Adipose tissue (tissue), 3 donors: ENCODE results near the gene SUMF1. TPM values are rescaled to one million over a fixed set of nuclear protein-coding genes. Genes with fewer than 3 reads are reported as not detected.
"Not testable (repeated sequence)": the region's sequence is repeated elsewhere in the genome, so short reads cannot be mapped to it uniquely, and the experiment has no call there.

ENCODE experiments used
- H3K27ac ChIP-seq: one replicate; pipeline ENCODE4 v1.5.1; 2013; ENCODE audit warnings: low read depth, low read length
- WGBS, 3 donors: extraction: QIAGEN DNeasy Blood & Tissue Kit; methylation state at CpG; one replicate each; pipeline ENCODE4 v1.1.7; 2013; 5-methylcytosine and 5-hydroxymethylcytosine counted together
- polyA plus RNA-seq, 3 donors: library from polyadenylated mRNA; stranded (reverse); fragments of 200-250 nt; gene quantifications; one replicate each; pipeline ENCODE4 v1.2.3, GENCODE V29; 2013
- donor health status: healthy with polysubstance abuse.
- donor health status: Bipolar disorder and iron deficiency.
- donor health status: healthy.

SUMF1 gene
- polyA plus RNA-seq, 3 donors = 11.5 to 19.7 (median 16.5) TPM

GRCh38 chr3:4472312-4472711, 5.2 kb upstream of the SUMF1 start:
- 59 to 98% (median 90%) methylated on average over 2 of the region's 2 CpGs for WGBS, 3 donors
- H3K27ac ChIP-seq = no peak overlapping the region

- WGBS, 3 donors = 9 to 54% (median 52%) methylated on average over 1 of the region's 1 CpG
- no peak overlapping the region for H3K27ac ChIP-seq
Measured at GRCh38 chr3:4471907-4472306, 4.8 kb upstream of the SUMF1 start.

- H3K27ac ChIP-seq = no peak overlapping the region
- whole genome bisulfite sequencing, 3 donors = 56 to 65% (median 64%) methylated on average over 13 of the region's 13 CpGs
Measured at GRCh38 chr3:4467522-4467867, 426 bp upstream of the SUMF1 start.

GRCh38 chr3:4464576-4464975, 2.5 kb downstream of the SUMF1 start:
- H3K27ac ChIP-seq = no peak overlapping the region
- 67 to 85% (median 80%) methylated on average over 1 of the region's 1 CpG for WGBS, 3 donors

- WGBS, 3 donors = 73 to 83% (median 78%) methylated on average over 3 of the region's 3 CpGs
Measured at GRCh38 chr3:4462369-4463040, 4.6 kb downstream of the SUMF1 start.

GRCh38 chr3:4461468-4462090, 5.5 kb downstream of the SUMF1 start:
- no peak overlapping the region for H3K27ac ChIP-seq
- WGBS, 3 donors = 42 to 78% (median 72%) methylated on average over 2 of the region's 2 CpGs

More at GRCh38 chr3:4462369-4463040, 4.6 kb downstream of the SUMF1 start:
- no peak overlapping the region for H3K27ac ChIP-seq

DNA sequence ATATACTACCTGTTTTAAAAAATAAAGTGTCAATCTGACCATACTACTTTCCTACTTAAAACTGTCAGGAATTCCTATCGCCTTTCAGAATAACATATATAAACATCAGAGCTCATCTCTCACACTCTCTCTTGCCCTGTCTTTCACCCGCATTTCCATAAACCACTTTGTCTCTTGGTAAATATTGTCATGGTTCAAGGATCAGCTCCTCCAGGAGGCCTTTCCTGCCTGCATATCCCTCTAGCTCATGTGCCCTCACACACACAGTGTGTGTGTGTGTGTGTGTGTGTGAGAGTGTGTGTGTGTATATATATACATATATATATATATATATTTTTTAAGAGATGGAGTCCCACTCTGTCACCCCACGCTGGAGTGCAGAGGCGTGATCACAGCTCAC, 6.7 kb downstream of the SUMF1 start:
- WGBS, 3 donors = 90 to 93% (median 91%) methylated on average over 4 of the region's 4 CpGs
- H3K27ac ChIP-seq = no peak overlapping the region

GRCh38 chr3:4458961-4459360, 8.1 kb downstream of the SUMF1 start:
- 91 to 95% (median 91%) methylated on average over 3 of the region's 3 CpGs for WGBS, 3 donors
- no peak overlapping the region for H3K27ac ChIP-seq

DNA sequence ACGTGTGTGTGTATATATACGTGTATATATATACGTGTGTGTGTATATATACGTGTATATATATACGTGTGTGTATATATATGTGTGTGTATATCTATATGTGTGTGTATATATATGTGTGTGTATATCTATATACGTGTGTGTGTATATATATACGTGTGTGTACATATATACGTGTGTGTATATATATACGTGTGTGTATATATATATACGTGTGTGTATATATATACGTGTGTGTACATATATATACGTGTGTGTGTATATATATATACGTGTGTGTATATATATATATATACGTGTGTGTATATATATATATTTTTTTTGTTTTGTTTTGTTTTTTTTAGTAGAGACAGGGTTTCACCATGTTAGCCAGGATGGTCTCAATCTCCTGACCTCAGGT, 10.3 kb downstream of the SUMF1 start:
- not testable (repeated sequence) for H3K27ac ChIP-seq
- 92 to 94% (median 92%) methylated on average over 14 of the region's 14 CpGs for WGBS, 3 donors

- H3K27ac ChIP-seq = no peak overlapping the region
Measured at GRCh38 chr3:4454142-4454541, 12.9 kb downstream of the SUMF1 start.

DNA sequence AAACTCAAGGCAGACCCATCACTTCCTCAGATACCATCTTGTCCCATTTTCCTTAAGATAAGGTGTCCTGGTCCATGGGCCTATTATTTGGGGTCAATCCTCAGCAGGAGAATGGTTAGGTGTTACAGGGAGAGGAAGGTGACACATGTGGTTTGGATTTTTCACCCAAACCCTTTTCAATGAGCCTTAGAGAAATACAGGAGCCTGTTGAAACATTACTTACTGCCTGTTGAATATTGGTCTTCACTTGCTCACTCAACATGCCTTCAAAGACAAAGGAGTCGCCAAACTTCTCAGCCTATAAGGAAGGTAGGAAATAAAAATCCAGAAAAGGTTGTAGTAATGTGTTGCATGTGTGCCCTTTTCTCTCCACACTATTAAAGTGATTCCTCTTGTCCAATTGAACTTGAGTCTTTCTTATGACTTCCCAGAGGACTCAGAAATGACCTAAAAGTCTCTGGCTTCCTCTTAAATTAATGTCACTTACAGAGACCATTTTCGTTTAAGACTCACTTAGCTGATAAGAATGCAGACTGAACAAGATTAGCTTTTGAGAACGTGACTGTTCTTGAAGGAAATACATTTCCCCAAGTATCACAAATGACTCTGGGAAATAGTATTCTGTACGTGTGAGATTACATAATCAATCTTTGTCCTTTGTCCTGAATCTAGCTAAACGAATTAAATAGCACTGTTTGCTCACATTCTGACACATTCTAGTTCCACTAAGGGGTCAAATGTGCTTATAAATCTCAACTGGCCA, 17.8 kb downstream of the SUMF1 start:
- WGBS, 3 donors = 59 to 67% (median 64%) methylated on average over 5 of the region's 5 CpGs
- H3K27ac ChIP-seq = no peak overlapping the region

DNA sequence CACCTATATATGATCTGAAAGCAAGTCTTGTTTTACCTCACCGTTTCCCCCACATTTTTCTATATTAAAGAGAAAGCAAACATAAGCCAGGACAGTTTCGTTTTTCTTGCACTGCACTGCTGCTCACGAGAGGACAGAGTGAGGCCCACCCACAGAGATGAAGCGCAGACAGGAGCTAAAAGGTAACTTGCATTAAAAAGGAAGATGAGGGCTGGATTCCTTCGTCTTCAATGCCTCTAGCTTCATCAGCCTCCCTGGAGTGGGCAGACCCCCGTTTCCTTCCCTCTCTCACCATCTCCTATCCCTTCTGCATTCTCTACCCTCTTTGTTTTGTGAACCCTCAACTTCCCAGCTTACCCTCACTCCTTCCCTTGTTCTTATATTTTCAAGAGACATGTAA, 18.9 kb downstream of the SUMF1 start:
- WGBS, 3 donors = 80 to 85% (median 84%) methylated on average over 6 of the region's 6 CpGs
- no peak overlapping the region for H3K27ac ChIP-seq

GRCh38 chr3:4447295-4447999, 19.6 kb downstream of the SUMF1 start:
- 86 to 87% (median 86%) methylated on average over 3 of the region's 3 CpGs for WGBS, 3 donors
- H3K27ac ChIP-seq = no peak overlapping the region

GRCh38 chr3:4440951-4441350, 26.1 kb downstream of the SUMF1 start:
- 85 to 95% (median 91%) methylated on average over 6 of the region's 6 CpGs for WGBS, 3 donors
- no peak overlapping the region for H3K27ac ChIP-seq

DNA sequence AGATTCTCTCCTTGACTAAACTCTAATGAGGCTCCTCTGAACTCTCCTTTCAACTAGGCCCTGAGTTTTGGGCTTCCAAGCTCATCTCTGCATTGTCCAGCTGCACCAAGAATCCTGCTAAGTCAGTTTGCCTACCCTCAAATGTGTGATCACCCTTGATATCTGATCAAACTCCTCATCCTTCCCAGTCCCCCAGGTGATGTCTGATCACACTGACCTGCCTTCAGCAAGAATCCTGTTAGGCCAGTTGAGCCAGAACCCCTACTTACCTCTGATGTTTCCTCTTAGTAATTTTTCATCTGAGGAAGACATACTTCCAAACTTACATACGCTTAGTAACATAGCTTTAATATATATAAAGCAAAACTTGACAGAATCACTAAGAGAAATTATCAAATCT, 28.8 kb downstream of the SUMF1 start:
- H3K27ac ChIP-seq = no peak overlapping the region
- WGBS, 3 donors = 91 to 97% (median 96%) methylated on average over 1 of the region's 1 CpG

GRCh38 chr3:4432259-4432658, 34.8 kb downstream of the SUMF1 start:
- H3K27ac ChIP-seq = no peak overlapping the region

- WGBS, 3 donors = 60 to 86% (median 74%) methylated on average over 6 of the region's 6 CpGs
- no peak overlapping the region for H3K27ac ChIP-seq
Measured at GRCh38 chr3:4429648-4430350, 37.3 kb downstream of the SUMF1 start.

DNA sequence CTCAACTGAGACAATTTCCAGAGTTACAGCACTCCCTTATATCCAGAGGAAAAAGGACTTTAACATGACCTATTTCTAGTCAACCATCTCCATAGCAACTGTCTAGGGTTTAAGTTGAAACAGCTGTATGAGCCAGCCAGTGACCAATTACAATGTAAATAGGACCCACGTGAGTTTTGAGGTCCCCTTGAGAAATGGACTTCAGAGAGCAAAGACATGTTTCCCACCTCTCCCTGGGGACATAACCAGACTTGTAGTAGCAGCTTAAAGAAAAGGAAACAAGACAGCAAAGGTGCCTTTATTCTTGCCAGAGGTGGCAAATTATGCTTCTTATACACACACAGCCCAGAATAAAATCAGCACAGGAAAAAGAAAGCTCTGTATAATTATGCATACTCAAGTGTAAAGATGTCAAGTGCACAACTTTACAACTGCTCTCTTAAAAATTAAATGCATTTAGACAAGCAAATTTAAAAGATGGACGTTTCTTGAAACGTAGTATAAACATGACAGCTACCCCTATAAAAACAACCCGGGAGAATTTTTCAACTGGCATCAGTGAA, 40.2 kb downstream of the SUMF1 start:
- no peak overlapping the region for H3K27ac ChIP-seq
- 42 to 59% (median 57%) methylated on average over 4 of the region's 4 CpGs for WGBS, 3 donors
